ENCODE measurements around the gene BRI3BP. TPM values are rescaled to one million over a fixed set of nuclear protein-coding genes. Genes with fewer than 3 reads are reported as not detected.
A peak's percentile ranks its signal among the peaks of the same experiment; 100 is the strongest.

The BRI3BP gene, protein sequence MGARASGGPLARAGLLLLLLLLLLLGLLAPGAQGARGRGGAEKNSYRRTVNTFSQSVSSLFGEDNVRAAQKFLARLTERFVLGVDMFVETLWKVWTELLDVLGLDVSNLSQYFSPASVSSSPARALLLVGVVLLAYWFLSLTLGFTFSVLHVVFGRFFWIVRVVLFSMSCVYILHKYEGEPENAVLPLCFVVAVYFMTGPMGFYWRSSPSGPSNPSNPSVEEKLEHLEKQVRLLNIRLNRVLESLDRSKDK
- total RNA-seq: 1 to 10 TPM; 4.3 to 4.4 TPM

DNA sequence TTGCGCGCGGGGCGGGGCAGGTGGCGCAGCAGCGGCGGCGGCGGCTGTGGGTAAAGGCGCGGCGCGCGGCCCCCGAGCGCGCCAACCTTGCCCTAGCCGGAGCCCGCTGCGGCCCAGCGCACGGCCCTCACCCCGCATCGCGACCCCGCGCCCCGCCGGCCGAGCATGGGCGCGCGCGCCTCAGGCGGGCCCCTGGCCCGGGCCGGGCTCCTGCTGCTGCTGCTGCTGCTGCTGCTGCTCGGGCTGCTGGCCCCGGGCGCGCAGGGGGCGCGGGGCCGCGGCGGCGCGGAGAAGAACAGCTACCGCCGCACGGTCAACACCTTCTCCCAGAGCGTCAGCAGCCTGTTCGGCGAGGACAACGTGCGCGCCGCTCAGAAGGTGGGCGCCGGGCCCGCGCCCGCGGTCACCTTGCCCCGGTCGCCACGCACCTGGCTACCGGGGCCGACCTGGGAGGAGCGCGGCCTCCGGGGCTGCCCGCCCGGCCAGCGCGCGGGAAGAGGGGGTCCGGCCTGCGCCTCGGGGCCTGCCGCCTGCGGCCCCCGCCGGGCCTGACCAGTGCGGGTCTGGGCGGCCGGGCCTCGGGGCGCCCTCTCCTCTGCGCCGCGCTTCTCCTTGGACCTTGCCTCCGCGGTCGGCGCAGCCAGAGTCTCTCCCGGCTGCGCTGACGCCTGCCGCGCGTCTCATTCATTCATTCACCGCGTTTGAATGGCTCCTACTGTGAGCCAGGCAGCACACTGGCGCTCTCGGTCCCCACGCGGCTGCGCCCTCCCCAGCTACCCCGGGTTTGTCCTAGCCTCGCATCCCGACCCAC, at the start of gene BRI3BP:
Gene BRI3BP, plus strand, starts transcription at position 20 of the 811 bp plus-strand sequence. Its CDS starts 146 bp downstream, at position 166.
- no peak within 1 kb of the TSS for H3K27ac ChIP-seq
- ATAC-seq (ENCODE audit: insufficient number of reproducible peaks, low FRiP score, low read depth) (no peak), DNase-seq (ENCODE audit: low spot score) (no peak)
- no peaks in the 10 kb centered on the region for H3K27me3 ChIP-seq (replicated peaks; ENCODE audit: insufficient read depth)
- no peaks in the 10 kb centered on the region for H3K36me3 ChIP-seq
- peaks cover 0 to 26% of the 10 kb centered on the region in 2 donors for H3K4me1 ChIP-seq (ENCODE audit: control insufficient read depth in 1 of 2, low read depth in 2 of 2)
- peak within 1 kb of the TSS; percentile 77 for H3K4me3 ChIP-seq
- H3K9me3 ChIP-seq: no peaks in the 10 kb centered on the region
- TF ChIP-seq, protein P1, sequence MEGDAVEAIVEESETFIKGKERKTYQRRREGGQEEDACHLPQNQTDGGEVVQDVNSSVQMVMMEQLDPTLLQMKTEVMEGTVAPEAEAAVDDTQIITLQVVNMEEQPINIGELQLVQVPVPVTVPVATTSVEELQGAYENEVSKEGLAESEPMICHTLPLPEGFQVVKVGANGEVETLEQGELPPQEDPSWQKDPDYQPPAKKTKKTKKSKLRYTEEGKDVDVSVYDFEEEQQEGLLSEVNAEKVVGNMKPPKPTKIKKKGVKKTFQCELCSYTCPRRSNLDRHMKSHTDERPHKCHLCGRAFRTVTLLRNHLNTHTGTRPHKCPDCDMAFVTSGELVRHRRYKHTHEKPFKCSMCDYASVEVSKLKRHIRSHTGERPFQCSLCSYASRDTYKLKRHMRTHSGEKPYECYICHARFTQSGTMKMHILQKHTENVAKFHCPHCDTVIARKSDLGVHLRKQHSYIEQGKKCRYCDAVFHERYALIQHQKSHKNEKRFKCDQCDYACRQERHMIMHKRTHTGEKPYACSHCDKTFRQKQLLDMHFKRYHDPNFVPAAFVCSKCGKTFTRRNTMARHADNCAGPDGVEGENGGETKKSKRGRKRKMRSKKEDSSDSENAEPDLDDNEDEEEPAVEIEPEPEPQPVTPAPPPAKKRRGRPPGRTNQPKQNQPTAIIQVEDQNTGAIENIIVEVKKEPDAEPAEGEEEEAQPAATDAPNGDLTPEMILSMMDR (IDR thresholded peaks at IDR 0.05): no peak

DNA sequence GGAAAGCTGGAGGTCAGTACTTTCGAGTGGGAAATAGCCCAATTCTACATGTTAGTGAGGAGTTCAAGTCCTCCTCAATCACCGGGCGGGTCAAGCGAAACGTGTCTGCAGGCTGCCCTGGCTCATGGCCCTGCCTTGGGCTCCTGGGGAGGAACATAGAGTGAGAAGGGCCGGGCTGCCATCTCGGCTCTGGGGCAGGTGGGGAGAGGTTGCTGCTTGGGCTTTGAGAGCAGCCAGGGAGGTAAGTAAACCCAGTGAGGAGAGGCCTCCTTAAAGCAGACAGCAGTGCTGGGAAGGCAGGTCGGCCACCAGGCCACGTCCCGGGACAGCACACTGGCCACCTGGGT, 47.0 kb upstream of the BRI3BP start:
- Histone ChIP-seq H3K9me3 (no peaks in the 10 kb centered on the region), H3K36me3 (peaks cover 25% of the 10 kb centered on the region)
- TF ChIP-seq, protein P1 (IDR thresholded peaks at IDR 0.05): no peak

DNA sequence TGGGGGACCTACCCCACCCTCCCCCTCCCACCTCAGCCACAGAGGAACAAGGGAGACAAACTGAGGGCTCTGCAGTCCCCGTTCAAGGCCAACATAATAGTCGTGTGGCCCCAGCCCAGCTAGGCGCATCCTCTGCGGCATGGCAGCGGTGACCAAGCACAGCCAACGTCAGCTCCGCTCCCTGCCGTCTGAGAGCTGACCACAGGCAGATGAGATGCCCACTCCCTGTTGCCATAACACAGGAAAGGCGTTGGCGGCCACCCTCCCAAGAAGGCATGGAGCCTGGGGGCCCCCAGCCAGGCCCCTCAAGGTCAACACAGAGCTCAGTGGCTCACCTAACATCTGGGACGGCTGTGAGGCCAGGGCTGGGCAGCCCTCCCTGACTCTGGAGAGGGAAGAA, 46.4 kb upstream of the BRI3BP start:
- ATAC-seq (ENCODE audit: insufficient number of reproducible peaks, low FRiP score, low read depth): no peak

More for the DNA sequence above, 47.0 kb upstream of the BRI3BP start:
- no peaks in the 10 kb centered on the region for H3K4me1 ChIP-seq (ENCODE audit: control insufficient read depth in 1 of 2, low read depth in 2 of 2)
- DNase-seq (ENCODE audit: low spot score) (no peak), ATAC-seq (ENCODE audit: insufficient number of reproducible peaks, low FRiP score, low read depth) (no peak)
- no peak overlapping the region for H3K27ac ChIP-seq
- H3K4me3 ChIP-seq: no peak overlapping the region
- no peaks in the 10 kb centered on the region for H3K27me3 ChIP-seq (replicated peaks; ENCODE audit: insufficient read depth)

DNA sequence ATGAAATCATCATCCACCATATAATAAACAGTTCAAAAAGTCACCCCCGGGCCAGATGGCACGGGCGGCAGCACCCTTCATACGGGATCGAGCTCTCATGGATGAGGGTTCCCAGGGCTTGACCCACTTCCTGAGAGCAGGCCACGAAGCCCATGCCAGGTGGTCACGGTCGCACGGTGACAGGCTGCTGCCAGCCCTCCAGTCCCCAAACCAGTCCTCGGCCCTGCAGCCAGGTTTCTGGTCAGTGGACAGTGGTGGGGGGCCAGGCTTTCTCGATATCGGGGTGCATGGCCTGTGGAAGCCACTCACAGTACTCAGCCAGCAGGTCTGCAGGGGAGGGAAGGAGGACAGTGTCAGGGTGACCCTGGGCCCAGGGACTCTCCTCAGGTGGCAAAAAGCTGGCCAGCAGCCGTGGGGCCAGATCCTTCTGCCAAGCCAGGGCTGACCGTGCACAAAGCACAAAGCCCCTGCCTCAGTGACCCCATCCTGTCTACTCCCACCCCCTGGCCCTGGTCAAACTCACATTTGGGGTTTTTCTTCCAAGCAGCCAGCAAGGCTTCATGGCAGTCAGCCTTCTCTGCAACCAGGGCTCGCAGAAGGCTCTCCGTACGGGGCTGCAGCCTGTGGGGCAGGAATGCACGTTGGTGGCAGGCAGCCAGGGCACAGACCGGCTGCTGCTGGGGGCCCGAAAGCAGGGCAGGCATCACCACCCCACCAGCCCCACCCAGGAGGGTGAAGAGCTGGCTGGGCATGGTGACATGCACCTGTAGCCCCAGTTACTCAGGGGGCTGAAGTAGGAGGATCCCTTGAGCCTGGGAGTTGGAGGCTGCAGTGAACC, 45.7 kb upstream of the BRI3BP start:
- no peak for ATAC-seq (ENCODE audit: insufficient number of reproducible peaks, low FRiP score, low read depth)
- H3K36me3 ChIP-seq: peaks cover 32% of the 10 kb centered on the region
- TF ChIP-seq, protein P1 (IDR thresholded peaks at IDR 0.05): no peak

More for the DNA sequence above, 46.4 kb upstream of the BRI3BP start:
- no peak for DNase-seq (ENCODE audit: low spot score)
- TF ChIP-seq, protein P1 (IDR thresholded peaks at IDR 0.05): no peak
- Histone ChIP-seq H3K4me1 (ENCODE audit: control insufficient read depth in 1 of 2, low read depth in 2 of 2) (no peaks in the 10 kb centered on the region), H3K27ac (no peak overlapping the region), H3K4me3 (no peak overlapping the region), H3K36me3 (peaks cover 29% of the 10 kb centered on the region), H3K9me3 (no peaks in the 10 kb centered on the region), H3K27me3 (replicated peaks; ENCODE audit: insufficient read depth) (no peaks in the 10 kb centered on the region)

DNA sequence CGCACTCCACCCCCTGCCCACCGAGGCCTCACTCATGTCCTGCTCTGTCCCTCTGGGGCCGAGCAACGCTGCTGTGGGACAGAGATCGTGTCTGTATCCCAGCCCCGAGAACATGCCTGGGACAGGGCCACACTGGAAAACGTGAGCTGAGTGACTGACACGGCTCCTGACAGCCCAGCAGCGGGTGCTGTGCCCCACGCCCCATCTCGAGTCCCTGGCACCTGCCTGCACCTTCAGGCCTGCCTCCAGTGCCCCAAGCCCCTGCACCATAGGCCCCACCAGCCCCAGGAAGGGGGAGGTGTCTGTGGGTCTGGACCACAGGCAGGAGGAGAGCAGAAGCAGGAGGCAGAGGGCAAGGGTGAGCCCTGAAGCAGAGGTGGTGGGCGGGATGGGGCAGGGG, 44.4 kb upstream of the BRI3BP start:
- TF ChIP-seq, protein P1 (IDR thresholded peaks at IDR 0.05): no peak
- Histone ChIP-seq H3K27ac (no peak overlapping the region), H3K36me3 (peaks cover 39% of the 10 kb centered on the region), H3K27me3 (replicated peaks; ENCODE audit: insufficient read depth) (no peaks in the 10 kb centered on the region), H3K9me3 (no peaks in the 10 kb centered on the region), H3K4me3 (no peak overlapping the region), H3K4me1 (ENCODE audit: control insufficient read depth in 1 of 2, low read depth in 2 of 2) (no peaks in the 10 kb centered on the region)
- DNase-seq (ENCODE audit: low spot score) (no peak), ATAC-seq (ENCODE audit: insufficient number of reproducible peaks, low FRiP score, low read depth) (no peak)

More for the DNA sequence above, 45.7 kb upstream of the BRI3BP start:
- Histone ChIP-seq H3K4me1 (ENCODE audit: control insufficient read depth in 1 of 2, low read depth in 2 of 2) (no peaks in the 10 kb centered on the region), H3K9me3 (no peaks in the 10 kb centered on the region), H3K27ac (no peak overlapping the region), H3K4me3 (no peak overlapping the region), H3K27me3 (replicated peaks; ENCODE audit: insufficient read depth) (no peaks in the 10 kb centered on the region)
- no peak for DNase-seq (ENCODE audit: low spot score)

All from thoracic aorta (tissue), 2 donors.